OCI-LY7 (cell line): ENCODE data around the gene FCSK. TPM values are rescaled to one million over a fixed set of nuclear protein-coding genes. Genes with fewer than 3 reads are reported as not detected.

Experiments used
- BruUV-seq: library from RNA; stranded (reverse); fragments of 400-500 nt; replicated peaks from 2 replicates; lab custom pipeline; 2021; lab: Mats Ljungman, UMichigan
- CTCF ChIA-PET: fragments of 300-600 bp; sonication (Branson Sonifier 250); formaldehyde crosslinking; loops from one replicate; lab custom pipeline; 2022; ENCODE audit warnings: antibody characterized with exemption; ENCODE audit not compliant: unreplicated experiment; lab: Charles Lee
- POLR2A ChIA-PET: fragments of 300-600 bp; sonication (Branson Sonifier 250); formaldehyde crosslinking; loops from one replicate; lab custom pipeline; 2022; ENCODE audit warnings: antibody characterized with exemption; lab: Charles Lee
- DNase-seq: peaks from one replicate; pipeline ENCODE4 v3.0.0-alpha.2; 2015; ENCODE audit warnings: low spot score
- H2AFZ ChIP-seq: fragments of 200-600 bp; sonication (generic), shearing (Covaris generic); 2 replicates; pipeline ENCODE4 v1.6.1; 2014; ENCODE audit warnings: mild to moderate bottlenecking, antibody characterized with exemption, low read length, moderate library complexity
- H3K27ac ChIP-seq: fragments of 200-600 bp; sonication (generic); 2 replicates; pipeline ENCODE4 v1.5.1; 2014; ENCODE audit warnings: mixed run types, low read depth, mild to moderate bottlenecking, moderate library complexity, low read length, inconsistent platforms; ENCODE audit not compliant: poor library complexity, severe bottlenecking
- H3K36me3 ChIP-seq: fragments of 200-600 bp; sonication (generic); 2 replicates; pipeline ENCODE4 v1.6.1; 2014; ENCODE audit warnings: mild to moderate bottlenecking, antibody characterized with exemption, low read length, moderate library complexity, mixed read lengths; ENCODE audit not compliant: insufficient read depth
- H3K4me1 ChIP-seq: fragments of 200-600 bp; sonication (generic); 2 replicates; pipeline ENCODE4 v1.5.1; 2014; ENCODE audit warnings: mild to moderate bottlenecking, low read length; ENCODE audit not compliant: insufficient read depth, poor library complexity, severe bottlenecking
- H3K4me2 ChIP-seq: fragments of 200-600 bp; sonication (generic); 2 replicates; pipeline ENCODE4 v1.6.1; 2014; ENCODE audit warnings: mild to moderate bottlenecking, low read length
- H3K4me3 ChIP-seq: fragments of 200-600 bp; sonication (generic); 2 replicates; pipeline ENCODE4 v1.5.1; 2014; ENCODE audit warnings: mild to moderate bottlenecking, low read depth, low read length; ENCODE audit not compliant: poor library complexity, severe bottlenecking
- H3K79me2 ChIP-seq: fragments of 200-600 bp; sonication (generic); 2 replicates; pipeline ENCODE4 v1.6.1; 2016; ENCODE audit warnings: low read depth, mild to moderate bottlenecking, low read length, moderate library complexity, mixed read lengths; ENCODE audit not compliant: insufficient read depth
- H3K9me2 ChIP-seq: fragments of 200-600 bp; sonication (generic); 2 replicates; pipeline ENCODE4 v1.6.1; 2016; ENCODE audit warnings: mild to moderate bottlenecking, low read length, mixed read lengths; ENCODE audit not compliant: insufficient read depth
- H3K9me3 ChIP-seq: fragments of 200-600 bp; sonication (generic); 2 replicates; pipeline ENCODE4 v1.6.1; 2014; ENCODE audit warnings: mild to moderate bottlenecking, mixed run types, low read length, mixed read lengths
- H4K20me1 ChIP-seq: fragments of 200-600 bp; sonication (generic); 2 replicates; pipeline ENCODE4 v1.6.1; 2014; ENCODE audit warnings: mild to moderate bottlenecking, antibody characterized with exemption, low read length, moderate library complexity, mixed read lengths; ENCODE audit not compliant: insufficient read depth
- CTCF ChIP-seq: fragments of 200-600 bp; sonication (generic); conservative IDR thresholded peaks from 2 replicates; pipeline ENCODE4 v1.5.1; 2014; ENCODE audit warnings: mild to moderate bottlenecking, antibody characterized with exemption, low read length, moderate library complexity, mixed read lengths
- EZH2phosphoT487 ChIP-seq: fragments of 200-600 bp; sonication (generic); IDR thresholded peaks from 2 replicates; pipeline ENCODE4 v1.6.1; 2018; ENCODE audit warnings: low read depth, borderline replicate concordance, mild to moderate bottlenecking, mixed run types, antibody characterized with exemption, low read length, moderate library complexity, mixed read lengths
- intact Hi-C: fragments of 100-400 bp; cut with micrococcal nuclease; formaldehyde crosslinking; loops from one replicate; pipeline ENCODE4 v1.10.0; 2022; ENCODE audit not compliant: unreplicated experiment
- total RNA-seq, 2 experiments: library from RNA; depleted of rRNA in 1 of 2; stranded (reverse); fragments of >200 nt in 1 of 2; shearing (Covaris generic) in 1 of 2; gene quantifications; 2 replicates each; pipeline ENCODE4 v1.2.3, GENCODE V29; 2014 to 2022

FCSK gene
- total RNA-seq, 2 experiments from 2014 or later, result 6.8 to 14.3 TPM

DNA sequence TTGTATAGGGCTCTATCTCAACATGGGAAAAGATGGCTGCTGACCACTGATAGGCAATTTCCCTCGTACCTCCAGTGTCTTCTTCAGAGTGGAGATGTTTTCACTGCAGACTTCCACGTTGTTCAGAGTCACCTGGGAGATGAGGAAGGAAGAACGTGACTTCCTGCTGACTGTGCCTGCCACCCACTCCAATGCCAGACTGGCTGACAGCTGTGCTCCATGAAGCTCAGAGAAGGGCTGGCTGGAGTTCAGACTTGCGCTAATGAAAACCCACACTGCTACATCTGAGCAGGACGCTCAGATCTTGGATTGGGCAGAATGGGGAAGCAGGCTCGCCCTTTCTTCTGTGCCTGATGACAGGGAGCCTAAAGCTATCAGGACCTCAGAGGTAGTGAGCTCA, 35.9 kb downstream of the FCSK start:
- ChIA-PET CTCF (no interaction called here), POLR2A (interaction anchor here (0.5 to 1.2 kb wide), 3 partner anchors 39 to 1270 kb away, joined by 3 to 7 read pairs (median 4); no protein-coding TSS in a partner anchor)
- no peak for TF ChIP-seq CTCF
- TF ChIP-seq EZH2phosphoT487, result no peak
- Histone ChIP-seq H3K4me3 (no peak overlapping the region), H2AFZ (no peak overlapping the region), H3K4me2 (no peak overlapping the region), H3K36me3 (peaks cover 51% of the 10 kb centered on the region), H3K79me2 (no peaks in the 10 kb centered on the region), H3K4me1 (peaks cover 22% of the 10 kb centered on the region), H4K20me1 (no peaks in the 10 kb centered on the region), H3K27ac (no peak overlapping the region), H3K9me3 (no peaks in the 10 kb centered on the region), H3K9me2 (no peaks in the 10 kb centered on the region)
- DNase-seq, result no peak
- BruUV-seq, result no TSS peak
- intact Hi-C loops, result no loop called here

- no peak for TF ChIP-seq CTCF
- TF ChIP-seq EZH2phosphoT487, result no peak
- peak overlapping the region; percentile 38 for H3K27ac ChIP-seq
- H3K9me3 ChIP-seq, result no peaks in the 10 kb centered on the region
- DNase-seq, result no peak
- H3K4me1 ChIP-seq, result peaks cover 22% of the 10 kb centered on the region
- no peak overlapping the region for H2AFZ ChIP-seq
- intact Hi-C loops, result no loop called here
- H3K4me2 ChIP-seq, result peak overlapping the region; percentile 37; the same call in 1 of the 2 replicates
- H3K79me2 ChIP-seq, result no peaks in the 10 kb centered on the region
- ChIA-PET POLR2A (interaction anchor here (0.9 to 1.7 kb wide), 2 partner anchors 10 to 12 kb away, joined by 4 to 6 read pairs; no protein-coding TSS in a partner anchor), CTCF (no interaction called here)
- no peaks in the 10 kb centered on the region for H3K9me2 ChIP-seq
- no peaks in the 10 kb centered on the region for H4K20me1 ChIP-seq
- no TSS peak for BruUV-seq
- peaks cover 70% of the 10 kb centered on the region for H3K36me3 ChIP-seq
- H3K4me3 ChIP-seq, result no peak overlapping the region
Observed at GRCh38 chr16:70493802-70494201, 39.4 kb downstream of the FCSK start.

DNA sequence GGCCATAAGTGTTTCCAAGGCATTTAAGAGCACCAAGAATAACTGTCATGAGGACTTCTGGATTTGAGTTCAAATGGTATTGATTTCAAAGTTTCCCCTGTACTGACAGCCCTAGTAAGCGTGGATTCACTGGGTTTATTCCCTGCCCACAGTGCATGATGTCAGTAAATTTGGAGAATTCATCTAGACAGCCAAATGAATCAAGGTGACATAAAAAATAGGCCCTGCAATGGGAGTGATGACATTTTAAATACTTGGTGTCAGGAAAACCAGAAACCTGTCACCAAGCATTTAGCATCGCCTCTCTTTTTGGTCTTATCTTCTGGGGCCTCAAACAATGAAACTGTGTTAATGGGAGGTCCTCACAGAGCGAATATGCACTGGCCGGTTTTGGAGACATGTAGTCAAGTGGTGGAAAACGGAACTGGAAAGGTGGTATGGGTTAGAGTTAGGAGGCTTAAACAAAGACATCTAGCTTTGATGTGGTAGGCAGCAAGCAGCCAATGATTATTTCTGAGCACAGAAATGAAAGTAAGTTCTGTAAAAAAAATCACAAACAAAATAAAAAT, 39.9 kb downstream of the FCSK start:
- POLR2A ChIA-PET, result interaction anchor here (0.7 to 1.7 kb wide), 4 partner anchors 12 to 106 kb away, joined by 4 to 6 read pairs (median 6); no protein-coding TSS in a partner anchor
- intact Hi-C loops, result no loop called here

More for the DNA sequence above, 39.9 kb downstream of the FCSK start:
- Histone ChIP-seq H3K36me3 (peaks cover 71% of the 10 kb centered on the region), H3K9me2 (no peaks in the 10 kb centered on the region), H3K4me3 (peak overlapping the region; percentile 4), H4K20me1 (no peaks in the 10 kb centered on the region), H3K9me3 (no peaks in the 10 kb centered on the region), H3K79me2 (no peaks in the 10 kb centered on the region), H3K4me2 (peak overlapping the region; percentile 37), H2AFZ (no peak overlapping the region), H3K27ac (peak overlapping the region; percentile 38), H3K4me1 (peaks cover 22% of the 10 kb centered on the region)
- CTCF ChIA-PET, result no interaction called here
- DNase-seq, result peak; percentile 54
- TF ChIP-seq CTCF, result no peak
- TF ChIP-seq EZH2phosphoT487, result no peak
- no TSS peak for BruUV-seq
